Esophagus squamous epithelium (tissue), 4 donors: ENCODE measurements around the gene RPTOR.

Source experiments
- POLR2A ChIP-seq, 4 donors: fragments of 450-650 bp; IDR thresholded peaks; one replicate each; pipeline ENCODE4 v1.6.1; 2017; ENCODE audit warnings: antibody characterized with exemption in 4 of 4, mild to moderate bottlenecking in 4 of 4, moderate library complexity in 3 of 4
- TF ChIP-seq, protein P1 (sequence below), 6 experiments: fragments of 450-650 bp in 4 of 6; fragments of 200-600 bp in 2 of 6; sonication (generic) in 2 of 6; IDR thresholded peaks; one replicate each; pipeline ENCODE4 v1.5.1; 2016 to 2019; ENCODE audit warnings: antibody characterized with exemption in 6 of 6, mild to moderate bottlenecking in 4 of 6, moderate library complexity in 4 of 6

DNA sequence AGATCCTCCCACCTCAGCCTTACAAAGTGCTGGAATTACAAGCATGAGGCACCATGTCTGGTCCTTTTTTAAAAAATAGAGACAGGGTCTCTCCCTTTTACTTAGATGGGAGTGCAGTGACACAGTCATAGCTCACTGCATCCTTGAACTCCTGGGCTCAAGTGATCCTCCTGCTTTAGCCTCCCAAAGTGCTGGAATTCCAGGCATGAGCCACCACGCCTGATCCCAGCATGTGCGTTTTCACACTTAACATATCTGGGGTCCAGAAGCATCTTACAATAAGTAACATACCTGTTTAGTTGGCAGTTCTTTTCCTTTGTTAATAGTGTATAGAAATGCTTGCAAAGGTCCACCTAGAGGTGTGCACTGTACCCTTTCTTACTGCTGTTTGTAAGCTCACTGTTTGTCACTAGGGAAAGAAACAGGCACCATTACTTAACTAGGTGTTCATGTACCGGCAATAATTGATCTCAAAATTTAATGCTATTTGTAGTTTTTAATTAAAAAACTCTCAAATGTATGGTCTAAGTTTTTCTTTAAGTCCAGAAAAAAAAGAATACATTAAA lies 221.7 kb downstream of the RPTOR start:
- TF ChIP-seq, protein P1, sequence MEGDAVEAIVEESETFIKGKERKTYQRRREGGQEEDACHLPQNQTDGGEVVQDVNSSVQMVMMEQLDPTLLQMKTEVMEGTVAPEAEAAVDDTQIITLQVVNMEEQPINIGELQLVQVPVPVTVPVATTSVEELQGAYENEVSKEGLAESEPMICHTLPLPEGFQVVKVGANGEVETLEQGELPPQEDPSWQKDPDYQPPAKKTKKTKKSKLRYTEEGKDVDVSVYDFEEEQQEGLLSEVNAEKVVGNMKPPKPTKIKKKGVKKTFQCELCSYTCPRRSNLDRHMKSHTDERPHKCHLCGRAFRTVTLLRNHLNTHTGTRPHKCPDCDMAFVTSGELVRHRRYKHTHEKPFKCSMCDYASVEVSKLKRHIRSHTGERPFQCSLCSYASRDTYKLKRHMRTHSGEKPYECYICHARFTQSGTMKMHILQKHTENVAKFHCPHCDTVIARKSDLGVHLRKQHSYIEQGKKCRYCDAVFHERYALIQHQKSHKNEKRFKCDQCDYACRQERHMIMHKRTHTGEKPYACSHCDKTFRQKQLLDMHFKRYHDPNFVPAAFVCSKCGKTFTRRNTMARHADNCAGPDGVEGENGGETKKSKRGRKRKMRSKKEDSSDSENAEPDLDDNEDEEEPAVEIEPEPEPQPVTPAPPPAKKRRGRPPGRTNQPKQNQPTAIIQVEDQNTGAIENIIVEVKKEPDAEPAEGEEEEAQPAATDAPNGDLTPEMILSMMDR (IDR thresholded peaks at IDR 0.05): no peak
- TF ChIP-seq POLR2A (IDR thresholded peaks at IDR 0.05): no peak
